H1 (cell line): ENCODE data around the gene TRDN. TPM values are rescaled to one million over a fixed set of nuclear protein-coding genes. Genes with fewer than 3 reads are reported as not detected.

Source experiments
- CTCF ChIA-PET: fragments of 300-600 bp; sonication (Branson Sonifier 250); formaldehyde crosslinking; loops from one replicate; lab custom pipeline; 2021; ENCODE audit not compliant: partially characterized antibody; lab: Charles Lee
- POLR2A ChIA-PET: fragments of 300-600 bp; sonication (Branson Sonifier 250); formaldehyde crosslinking; loops from one replicate; lab custom pipeline; 2021; ENCODE audit warnings: inconsistent platforms; ENCODE audit not compliant: partially characterized antibody; lab: Charles Lee
- DNase-seq, 2 experiments: peaks; one replicate each; pipeline versions ENCODE4 v3.0.0 to v3.0.0-alpha.2; 2010 to 2022; ENCODE audit warnings: low spot score in 2 of 2, low read depth in 1 of 2, mixed read lengths in 1 of 2
- FAIRE-seq: peaks from 2 replicates; lab custom pipeline; 2011; peaks lifted over from hg19 to GRCh38; lab: Jason Lieb, UNC
- H2AFZ ChIP-seq: 2 replicates; pipeline ENCODE4 v1.8.1; 2012; ENCODE audit warnings: low read length, inconsistent platforms
- H2AK5ac ChIP-seq: 2 replicates; pipeline ENCODE4 v1.6.1; 2013; ENCODE audit warnings: low read depth, low read length
- H2BK120ac ChIP-seq: replicated peaks from 2 replicates; pipeline ENCODE3; 2013; ENCODE audit warnings: low read depth, low read length, inconsistent platforms
- H2BK12ac ChIP-seq: 2 replicates; pipeline ENCODE4 v1.6.1; 2013; ENCODE audit warnings: low read depth, low read length
- H2BK15ac ChIP-seq: 2 replicates; pipeline ENCODE4 v1.6.1; 2013; ENCODE audit warnings: low read length
- H2BK20ac ChIP-seq: 2 replicates; pipeline ENCODE4 v1.6.1; 2013; ENCODE audit warnings: low read length
- H2BK5ac ChIP-seq: 2 replicates; pipeline ENCODE4 v1.6.1; 2013; ENCODE audit warnings: low read depth, low read length
- H3K14ac ChIP-seq: 2 replicates; pipeline ENCODE4 v1.6.1; 2013; ENCODE audit warnings: inconsistent platforms; ENCODE audit not compliant: insufficient read length
- H3K18ac ChIP-seq: 2 replicates; pipeline ENCODE4 v1.6.1; 2013; ENCODE audit warnings: low read length; ENCODE audit errors: extremely low read depth
- H3K23ac ChIP-seq: 2 replicates; pipeline ENCODE4 v1.6.1; 2013; ENCODE audit warnings: inconsistent platforms; ENCODE audit not compliant: insufficient read length
- H3K23me2 ChIP-seq: 2 replicates; pipeline ENCODE4 v1.6.1; 2013; ENCODE audit warnings: low read depth, low read length
- H3K27ac ChIP-seq: 2 replicates; pipeline ENCODE4 v1.6.1; 2011; ENCODE audit warnings: low read depth, low read length, inconsistent platforms
- H3K27me3 ChIP-seq, 4 experiments: replicated peaks in 1 of 4; 1 replicate in 1 of 4; 2 replicates in 3 of 4; pipeline versions ENCODE4 v1.6.1 to v1.8.1; 2011 to 2013; ENCODE audit warnings: low read length in 3 of 4, mild to moderate bottlenecking in 3 of 4, inconsistent platforms in 2 of 4, mixed read lengths in 2 of 4, moderate library complexity in 1 of 4; ENCODE audit not compliant: control insufficient read depth in 3 of 4, insufficient read depth in 3 of 4; ENCODE audit errors: extremely low read depth in 1 of 4
- H3K36me3 ChIP-seq, 4 experiments: 2 replicates each; pipeline versions ENCODE4 v1.6.1 to v1.8.1; 2011 to 2013; ENCODE audit warnings: mild to moderate bottlenecking in 4 of 4, low read length in 3 of 4, moderate library complexity in 2 of 4, control low read depth in 1 of 4, inconsistent platforms in 1 of 4; ENCODE audit not compliant: insufficient read depth in 4 of 4, control insufficient read depth in 2 of 4
- H3K4ac ChIP-seq: replicated peaks from 2 replicates; pipeline ENCODE3; 2013; ENCODE audit warnings: low read length, low read depth, mixed read lengths, inconsistent platforms; ENCODE audit not compliant: insufficient read length
- H3K4me1 ChIP-seq, 4 experiments: replicated peaks in 1 of 4; 1 replicate in 1 of 4; 2 replicates in 3 of 4; pipeline versions ENCODE4 v1.6.1 to v1.8.1; 2011 to 2013; ENCODE audit warnings: low read length in 3 of 4, inconsistent platforms in 2 of 4, mixed read lengths in 1 of 4; ENCODE audit not compliant: insufficient read depth in 4 of 4, control insufficient read depth in 3 of 4
- H3K4me2 ChIP-seq, 2 experiments: 2 replicates each; pipeline versions ENCODE4 v1.6.1 to v1.8.1; 2011 to 2013; ENCODE audit warnings: low read depth in 2 of 2, low read length in 2 of 2, control low read depth in 1 of 2, inconsistent platforms in 1 of 2, mild to moderate bottlenecking in 1 of 2; ENCODE audit not compliant: insufficient read depth in 1 of 2
- H3K4me3 ChIP-seq, 4 experiments: fragments of 200-600, 300-600 bp in 1 of 4; sonication (generic), shearing (Covaris generic), sonication (Bioruptor Twin) in 1 of 4; 2 replicates each; pipeline versions ENCODE4 v1.5.1 to v1.8.1; 2011 to 2016; ENCODE audit warnings: low read length in 4 of 4, low read depth in 3 of 4, control low read depth in 2 of 4, inconsistent platforms in 2 of 4, mild to moderate bottlenecking in 2 of 4, mixed read lengths in 1 of 4, moderate library complexity in 1 of 4; ENCODE audit not compliant: insufficient read depth in 2 of 4; ENCODE audit errors: extremely low read depth in 1 of 4
- H3K56ac ChIP-seq: replicated peaks from 2 replicates; pipeline ENCODE3; 2013; ENCODE audit warnings: low read depth, mild to moderate bottlenecking, mixed read lengths, low read length, inconsistent platforms; ENCODE audit not compliant: insufficient read length
- H3K79me1 ChIP-seq: 2 replicates; pipeline ENCODE4 v1.6.1; 2013; ENCODE audit warnings: low read depth, low read length, control low read depth
- H3K79me2 ChIP-seq, 2 experiments: 2 replicates each; pipeline versions ENCODE4 v1.6.1 to v1.8.1; 2012 to 2013; ENCODE audit warnings: low read length in 2 of 2, mild to moderate bottlenecking in 2 of 2, inconsistent platforms in 1 of 2; ENCODE audit not compliant: insufficient read depth in 2 of 2, control insufficient read depth in 1 of 2
- H3K9ac ChIP-seq, 4 experiments: replicated peaks in 1 of 4; 1 replicate in 1 of 4; 2 replicates in 3 of 4; pipeline versions ENCODE4 v1.6.1 to v1.8.1; 2011 to 2013; ENCODE audit warnings: low read depth in 3 of 4, low read length in 3 of 4, control low read depth in 2 of 4, mild to moderate bottlenecking in 2 of 4, moderate library complexity in 2 of 4, inconsistent platforms in 1 of 4; ENCODE audit errors: extremely low read depth in 1 of 4
- H3K9me3 ChIP-seq, 2 experiments: 2 replicates each; pipeline versions ENCODE4 v1.6.1 to v1.8.1; 2012 to 2013; ENCODE audit warnings: mild to moderate bottlenecking in 2 of 2, moderate library complexity in 2 of 2, control low read depth in 1 of 2, inconsistent platforms in 1 of 2, low read depth in 1 of 2, low read length in 1 of 2, mixed read lengths in 1 of 2; ENCODE audit not compliant: insufficient read depth in 2 of 2
- H4K20me1 ChIP-seq, 2 experiments: replicated peaks in 1 of 2; 2 replicates each; pipeline versions ENCODE3 to v1.8.1; 2011 to 2013; ENCODE audit warnings: inconsistent platforms in 2 of 2, low read length in 2 of 2, mild to moderate bottlenecking in 1 of 2; ENCODE audit not compliant: insufficient read depth in 2 of 2, control insufficient read depth in 1 of 2
- H4K5ac ChIP-seq: 2 replicates; pipeline ENCODE4 v1.6.1; 2013; ENCODE audit warnings: low read length, low read depth, mixed read lengths, inconsistent platforms; ENCODE audit not compliant: insufficient read length
- H4K8ac ChIP-seq: 2 replicates; pipeline ENCODE4 v1.8.0; 2013; ENCODE audit warnings: mild to moderate bottlenecking, moderate library complexity, low read length, inconsistent platforms; ENCODE audit not compliant: insufficient read depth; ENCODE audit errors: extremely low read depth
- H4K91ac ChIP-seq: replicated peaks from 2 replicates; pipeline ENCODE3; 2013; ENCODE audit warnings: low read length, mixed read lengths, inconsistent platforms; ENCODE audit not compliant: insufficient read length
- BCL11A ChIP-seq, 2 experiments: IDR thresholded peaks; one replicate each; pipeline ENCODE4 v1.6.1; 2011; ENCODE audit warnings: low read depth in 2 of 2, low read length in 2 of 2, mild to moderate bottlenecking in 2 of 2
- CTBP2 ChIP-seq: IDR thresholded peaks from 2 replicates; pipeline ENCODE4 v1.7.0; 2011; ENCODE audit warnings: borderline replicate concordance, mild to moderate bottlenecking, moderate library complexity, mixed read lengths, low read length; ENCODE audit not compliant: insufficient read depth, insufficient read length
- NANOG ChIP-seq: IDR thresholded peaks from 2 replicates; pipeline ENCODE4 v1.6.1; 2011; ENCODE audit warnings: low read length, low read depth, mild to moderate bottlenecking, inconsistent platforms; ENCODE audit not compliant: insufficient read depth, poor library complexity, severe bottlenecking
- POLR2A ChIP-seq, 2 experiments: IDR thresholded peaks; 1 replicate in 1 of 2; 2 replicates in 1 of 2; pipeline ENCODE4 v1.6.1; 2011; ENCODE audit warnings: low read depth in 2 of 2, low read length in 2 of 2, mild to moderate bottlenecking in 2 of 2; ENCODE audit errors: control extremely low read depth in 1 of 2
- WGBS, 2 experiments: shearing (Covaris generic) in 1 of 2; methylation state at CpG; one replicate each; pipeline versions ENCODE4 v1.1.6 to v1.1.7; 2013 to 2015; ENCODE audit warnings: low lambda C conversion rate in 2 of 2, mixed read lengths in 2 of 2, inconsistent platforms in 1 of 2, low coverage in 1 of 2, missing lambda C conversion rate in 1 of 2; ENCODE audit not compliant: insufficient replicate concordance in 2 of 2, insufficient coverage in 1 of 2, insufficient read length in 1 of 2; ENCODE audit errors: extremely low coverage in 1 of 2, missing lambda C conversion rate in 1 of 2; 5-methylcytosine and 5-hydroxymethylcytosine counted together
- polyA plus RNA-seq, 7 experiments: library from polyadenylated mRNA; depleted of rRNA in 3 of 7; stranded (reverse) in 5 of 7; unstranded in 2 of 7; fragments of >200 nt in 5 of 7; fragments of 200-250 nt in 2 of 7; gene quantifications; 1 replicate in 5 of 7; 2 replicates in 1 of 7; 4 replicates in 1 of 7; pipeline versions ENCODE4 v1.2.1 to v1.2.3, GENCODE V29; 2011 to 2013; ENCODE audit warnings: missing spikeins in 2 of 7, mixed read lengths in 2 of 7
- total RNA-seq: library from RNA; stranded (reverse); fragmentation: NEBNext Ultra II Directional; extraction: Animal tissue kit (Norgen Biotek cat#: 25700); gene quantifications from 2 replicates; pipeline ENCODE4 v1.2.1, GENCODE V29; 2021

TRDN gene
- total and polyA plus RNA-seq, 2 of the 8 experiments (the other 6 are each of a cell fraction or from before 2014, with no cell fraction given) = 1.6 to 41.6 TPM

- Histone ChIP-seq H3K79me1 (no peaks in the 10 kb centered on the region), H3K4me2 (no peak overlapping the region)
- POLR2A ChIA-PET = no interaction called here
- TF ChIP-seq BCL11A (IDR thresholded peaks at IDR 0.05; ENCODE audit: low read depth in 2 of 2, low read length in 2 of 2) (no peak), CTBP2 (no peak), NANOG (no peak), POLR2A (IDR thresholded peaks at IDR 0.05; ENCODE audit: control extremely low read depth in 1 of 2, low read depth in 2 of 2, low read length in 2 of 2) (no peak)
These were observed 179.9 kb downstream of the TRDN start for GRCh38 chr6:123456836-123457235.

More at GRCh38 chr6:123456836-123457235, 179.9 kb downstream of the TRDN start:
- no peak overlapping the region for H2BK20ac ChIP-seq
- no peak overlapping the region for H3K9ac ChIP-seq
- no peaks in the 10 kb centered on the region for H3K79me2 ChIP-seq
- H3K23ac ChIP-seq = no peak overlapping the region
- no peak overlapping the region for H2BK5ac ChIP-seq
- 94% methylated on average over 3 of the region's 3 CpGs; no CpG with 5 or more reads in 1 of the 2 experiments for WGBS, 2 experiments
- H4K91ac ChIP-seq = no peak overlapping the region
- no peak overlapping the region for H3K4me3 ChIP-seq
- DNase-seq = no peak
- H2BK12ac ChIP-seq = no peak overlapping the region
- FAIRE-seq = no peak
- H2AK5ac ChIP-seq = no peak overlapping the region
- no peak overlapping the region for H3K56ac ChIP-seq
- H3K4me1 ChIP-seq = no peaks in the 10 kb centered on the region
- H3K27me3 ChIP-seq = no peaks in the 10 kb centered on the region
- H3K9me3 ChIP-seq = 0 out of 4 replicates have a peak, but pooled peaks cover 0 to 5% of the 10 kb centered on the region in 2 experiments
- H3K4ac ChIP-seq = no peak overlapping the region
- no peaks in the 10 kb centered on the region for H4K20me1 ChIP-seq
- CTCF ChIA-PET = interaction anchor here (0.6 to 0.9 kb wide), 2 partner anchors 62 to 258 kb away, joined by 3 read pairs; no protein-coding TSS in a partner anchor
- no peak overlapping the region for H3K27ac ChIP-seq
- no peak overlapping the region for H2BK15ac ChIP-seq
- H3K23me2 ChIP-seq = no peaks in the 10 kb centered on the region
- no peak overlapping the region for H2BK120ac ChIP-seq
- no peak overlapping the region for H3K14ac ChIP-seq
- no peaks in the 10 kb centered on the region for H3K36me3 ChIP-seq
- H2AFZ ChIP-seq = no peak overlapping the region
- no peak overlapping the region for H3K18ac ChIP-seq
- H4K5ac ChIP-seq = no peak overlapping the region
- H4K8ac ChIP-seq = no peak overlapping the region
